ENCODE measurements around the gene ZNF205.
"Not testable (repeated sequence)": the region's sequence is repeated elsewhere in the genome, so short reads cannot be mapped to it uniquely, and the experiment has no call there.

Gene ZNF205

DNA sequence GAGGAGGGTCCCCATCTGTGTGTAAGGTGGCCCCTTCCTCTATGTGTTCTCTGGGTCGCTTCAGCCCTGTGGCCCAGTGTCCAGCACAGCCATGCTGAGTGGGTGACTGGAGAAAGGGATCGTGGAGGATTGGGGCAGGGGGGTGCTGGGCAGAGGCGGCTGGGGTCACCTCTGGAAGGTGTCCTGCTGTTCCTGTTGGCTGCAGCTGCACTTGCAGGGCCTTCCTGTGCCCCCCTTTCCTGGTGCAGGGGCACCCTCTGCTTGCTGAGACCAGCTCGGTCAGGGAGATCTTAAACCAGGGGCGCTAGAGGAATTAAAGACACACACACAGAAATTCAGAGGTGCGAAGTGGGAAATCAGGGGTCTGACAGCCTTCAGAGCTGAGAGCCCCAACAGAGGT lies 35.8 kb upstream of the ZNF205 start (continued):
- TF ChIP-seq ZBTB8A (tag by site-specific recombination; IDR thresholded peaks at IDR 0.05) (no peak), ZNF791 (tag by site-specific recombination; IDR thresholded peaks at IDR 0.05) (no peak), HOXC10 (CRISPR knock-in tag; IDR thresholded peaks at IDR 0.05) (no peak)

- ChIA-PET CTCF (interaction anchor here (1.1 to 1.7 kb wide), 3 partner anchors 18 to 21 kb away, joined by 4 to 5 read pairs (median 5); no protein-coding TSS in a partner anchor), POLR2A (no interaction called here)
- H3K27ac ChIP-seq (ENCODE audit: extremely low read depth, low read depth, low read length), result no peak overlapping the region
- no peak overlapping the region for H3K4me3 ChIP-seq (ENCODE audit: low read depth, low read length)
- no peaks in the 10 kb centered on the region for H3K4me1 ChIP-seq (ENCODE audit: control insufficient read depth, insufficient read depth, low read length)
- H3K9me3 ChIP-seq (ENCODE audit: control insufficient read depth, insufficient read depth, low read depth, low read length), result no peaks in the 10 kb centered on the region
- no peaks in the 10 kb centered on the region for H3K36me3 ChIP-seq (ENCODE audit: control insufficient read depth in 2 of 2, insufficient read depth in 1 of 2, low read length in 2 of 2)
- TF ChIP-seq ZNF530 (tag by site-specific recombination; IDR thresholded peaks at IDR 0.05; ENCODE audit: low read depth) (no peak), ZNF48 (tag by site-specific recombination; IDR thresholded peaks at IDR 0.05) (no peak), ZNF433 (tag by site-specific recombination; IDR thresholded peaks at IDR 0.05; ENCODE audit: low read depth) (no peak), ZNF560 (tag by site-specific recombination; IDR thresholded peaks at IDR 0.05; ENCODE audit: borderline replicate concordance) (no peak), ZNF394 (tag by site-specific recombination; IDR thresholded peaks at IDR 0.05; ENCODE audit: borderline replicate concordance) (no peak), SETDB1 (IDR thresholded peaks at IDR 0.05; ENCODE audit: insufficient read length, low read length) (no peak), ZNF624 (tag by site-specific recombination; IDR thresholded peaks at IDR 0.05) (no peak), ZNF555 (tag by site-specific recombination; conservative IDR thresholded peaks at IDR 0.05) (no peak), YY1 (tag by site-specific recombination; IDR thresholded peaks at IDR 0.05) (no peak), ZNF76 (tag by site-specific recombination; IDR thresholded peaks at IDR 0.05; ENCODE audit: borderline replicate concordance, low read depth) (no peak)
Observed at GRCh38 chr16:3080024-3080423, 32.4 kb upstream of the ZNF205 start.

DNA sequence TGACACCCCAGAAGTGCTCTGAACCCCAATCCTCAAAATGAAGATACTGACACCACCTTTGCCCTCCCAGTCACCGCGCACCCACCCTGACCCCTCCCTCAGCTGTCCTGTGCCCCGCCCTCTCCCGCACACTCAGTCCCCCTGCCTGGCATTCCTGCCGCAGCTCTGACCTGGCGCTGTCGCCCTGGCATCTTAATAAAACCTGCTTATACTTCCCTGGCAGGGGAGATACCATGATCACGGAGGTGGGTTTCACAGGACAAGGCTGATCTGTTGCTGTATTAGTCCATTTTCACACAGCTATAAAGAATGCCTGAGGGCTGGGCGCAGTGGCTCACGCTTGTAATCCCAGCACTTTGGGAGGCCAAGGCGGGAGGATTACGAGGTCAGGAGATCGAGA lies 30.4 kb upstream of the ZNF205 start:
- H3K4me1 ChIP-seq (ENCODE audit: control insufficient read depth, insufficient read depth, low read length); H3K36me3 ChIP-seq (ENCODE audit: control insufficient read depth in 2 of 2, insufficient read depth in 1 of 2, low read length in 2 of 2); H3K4me3 ChIP-seq (ENCODE audit: low read depth, low read length); H3K9me3 ChIP-seq (ENCODE audit: control insufficient read depth, insufficient read depth, low read depth, low read length); H3K27ac ChIP-seq (ENCODE audit: extremely low read depth, low read depth, low read length); POLR2A ChIA-PET: not testable (repeated sequence)
- CTCF ChIA-PET, result interaction anchor here (0.5 to 1.3 kb wide), 2 partner anchors 24 to 1113 kb away, joined by 4 to 5 read pairs; no protein-coding TSS in a partner anchor

GRCh38 chr16:3083408-3083807 lies 29.0 kb upstream of the ZNF205 start:
- not testable (repeated sequence) for H3K27ac ChIP-seq (ENCODE audit: extremely low read depth, low read depth, low read length); H3K36me3 ChIP-seq (ENCODE audit: control insufficient read depth in 2 of 2, insufficient read depth in 1 of 2, low read length in 2 of 2); H3K4me1 ChIP-seq (ENCODE audit: control insufficient read depth, insufficient read depth, low read length); H3K9me3 ChIP-seq (ENCODE audit: control insufficient read depth, insufficient read depth, low read depth, low read length); H3K4me3 ChIP-seq (ENCODE audit: low read depth, low read length)
- ChIA-PET CTCF (interaction anchor here (0.6 to 1.3 kb wide), 6 partner anchors 20 to 68 kb away, joined by 3 to 5 read pairs (median 3); no protein-coding TSS in a partner anchor), POLR2A (interaction anchor here (1.1 kb wide), 1 partner anchor 14 kb away, joined by 4 read pairs; no protein-coding TSS in a partner anchor)

DNA sequence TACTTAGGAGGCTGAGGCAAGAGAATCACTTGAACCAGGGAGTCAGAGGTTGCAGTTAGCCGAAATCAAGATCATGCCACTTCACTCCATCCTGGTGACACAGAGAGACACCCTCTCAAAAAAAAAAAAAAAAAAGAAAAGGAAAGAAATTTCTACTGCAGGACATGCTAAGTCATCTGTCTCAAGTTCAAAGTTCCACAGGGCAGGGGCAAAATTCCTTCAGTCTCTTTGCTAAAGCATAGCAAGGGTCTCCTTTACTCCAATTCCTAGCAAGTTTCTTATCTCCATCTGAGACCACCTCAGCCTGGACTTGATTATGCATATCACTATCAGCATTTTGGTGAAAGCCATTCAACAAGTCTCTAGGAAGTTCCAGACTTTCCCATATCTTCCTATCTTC lies 27.9 kb upstream of the ZNF205 start:
- no peaks in the 10 kb centered on the region for H3K36me3 ChIP-seq (ENCODE audit: control insufficient read depth in 2 of 2, insufficient read depth in 1 of 2, low read length in 2 of 2)
- CTCF ChIA-PET, result interaction anchor here (0.7 to 1.1 kb wide), 2 partner anchors 31 to 44 kb away, joined by 3 read pairs; no protein-coding TSS in a partner anchor
- TF ChIP-seq KLF8 (tag by site-specific recombination; IDR thresholded peaks at IDR 0.05) (no peak), SCRT2 (tag by site-specific recombination; IDR thresholded peaks at IDR 0.05) (peak; percentile 43), SCRT1 (tag by site-specific recombination; IDR thresholded peaks at IDR 0.05; ENCODE audit: borderline replicate concordance) (0 out of 2 replicates have a peak, but pooled peaks have one; percentile 38)
- POLR2A ChIA-PET, result no interaction called here
- H3K27ac ChIP-seq (ENCODE audit: extremely low read depth, low read depth, low read length), result no peak overlapping the region
- H3K9me3 ChIP-seq (ENCODE audit: control insufficient read depth, insufficient read depth, low read depth, low read length), result no peaks in the 10 kb centered on the region
- H3K4me1 ChIP-seq (ENCODE audit: control insufficient read depth, insufficient read depth, low read length), result no peaks in the 10 kb centered on the region
- H3K4me3 ChIP-seq (ENCODE audit: low read depth, low read length), result no peak overlapping the region
